Mammary microvascular endothelial cell (primary cell): Measurements from ENCODE around the gene TMEM139. TPM values are rescaled to one million over a fixed set of nuclear protein-coding genes. Genes with fewer than 3 reads are reported as not detected.

Source experiments
- total RNA-seq: library from RNA; depleted of rRNA; stranded (reverse); fragments of >200 nt; gene quantifications from 2 replicates; pipeline ENCODE4 v1.2.3, GENCODE V29; 2015

The TMEM139 gene
- total RNA-seq: not detected in 2 replicates

GRCh38 chr7:143284591-143285469, at the start of gene TMEM139:
TMEM139 (plus strand) TSS chr7:143284958; CDS start chr7:143285958, 1,000 bp downstream.

GRCh38 chr7:143263266-143264195, 21.2 kb upstream of the TMEM139 start, which contains the start of gene GSTK1:
GSTK1 (plus strand) TSS chr7:143263441; CDS start chr7:143263514, 73 bp downstream.

DNA sequence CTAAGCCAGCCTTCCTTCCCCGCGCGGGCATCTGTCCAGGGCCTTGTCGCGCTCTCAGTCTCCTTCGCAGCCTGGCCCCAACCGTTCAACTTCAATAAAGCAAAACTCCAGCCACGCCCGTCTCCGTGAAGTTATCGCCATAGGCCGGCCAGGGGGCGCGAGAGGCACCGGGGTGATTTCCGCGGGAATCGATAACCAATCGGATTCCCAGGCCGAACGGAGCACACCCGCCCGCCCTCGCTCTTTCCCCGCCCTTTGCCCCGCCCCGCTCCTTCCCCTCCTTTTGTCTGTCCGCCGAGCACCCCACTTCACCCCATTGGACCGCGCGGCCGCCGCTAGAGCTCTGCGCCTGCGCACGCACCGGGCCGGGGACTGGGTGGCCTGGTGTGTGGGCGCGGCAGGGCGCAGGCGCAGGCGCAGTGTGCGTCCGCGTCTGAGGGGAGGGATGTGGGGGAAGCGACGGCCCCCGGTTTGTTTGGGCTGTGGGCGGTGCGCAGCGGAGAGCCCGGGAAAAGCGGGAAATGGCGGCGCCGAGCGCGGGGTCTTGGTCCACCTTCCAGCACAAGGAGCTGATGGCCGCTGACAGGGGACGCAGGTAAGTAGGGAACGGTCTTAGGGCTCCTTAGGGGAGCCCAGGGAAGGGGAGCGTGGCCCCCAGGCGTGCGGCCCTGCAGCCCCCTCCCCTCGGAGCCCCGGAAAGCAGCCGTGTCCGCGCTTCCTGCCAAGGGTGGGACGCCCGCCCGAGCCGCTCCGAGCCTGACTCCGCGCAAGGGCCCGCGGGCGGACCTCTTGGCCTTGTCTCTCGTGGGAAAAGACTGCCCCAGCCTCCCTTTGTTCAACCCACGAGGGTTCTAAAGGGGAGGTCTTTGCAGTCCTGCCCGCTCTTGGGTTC, 3.4 kb downstream of the TMEM139 start, which contains the start of gene CASP2:
Gene CASP2, plus strand, starts transcription at position 417 of the 892 bp plus-strand sequence. Its CDS starts 105 bp downstream, at position 522.

DNA sequence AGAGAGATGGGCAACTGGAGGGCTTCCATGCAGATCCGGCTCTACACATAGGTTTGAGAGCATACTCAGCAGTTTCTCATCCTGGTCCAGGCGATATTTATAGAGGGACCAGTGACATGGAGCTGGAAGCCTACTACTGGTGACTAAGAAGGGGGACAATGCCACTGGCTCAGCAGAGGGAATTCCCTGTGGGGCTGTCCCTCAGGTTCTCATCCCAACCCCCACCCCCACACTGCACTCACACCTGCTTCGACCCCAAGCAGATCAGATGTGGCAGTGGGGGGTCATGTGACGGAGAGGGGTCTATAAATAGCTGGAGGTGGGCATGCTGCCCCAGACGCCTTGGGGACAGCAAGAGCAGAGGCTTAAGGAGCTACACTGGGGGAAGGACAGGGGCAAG, 31.0 kb downstream of the TMEM139 start, which contains the start of gene CLCN1:
Gene CLCN1, plus strand, starts transcription at position 336 of the 400 bp plus-strand sequence. CDS start 102 bp downstream, outside the sequence.

Other genes with a start within 250 kb of the TMEM139 start
- not detected in 2 replicates for gene OR6V1, start 232.6 kb upstream of the TMEM139 start, total RNA-seq
- gene PIP, start 152.9 kb upstream of the TMEM139 start, total RNA-seq: not detected in 2 replicates
- not detected in 2 replicates for gene TAS2R39, start 101.5 kb upstream of the TMEM139 start, total RNA-seq
- not detected in 2 replicates for gene TAS2R40, start 62.9 kb upstream of the TMEM139 start, total RNA-seq
- gene GSTK1, start 21.5 kb upstream of the TMEM139 start, total RNA-seq: 142 and 159 TPM in 2 replicates
- 13.2 and 13.4 TPM in 2 replicates for gene CASP2, start 3.4 kb downstream of the TMEM139 start, total RNA-seq
- not detected in 2 replicates for gene CLCN1, start 31.2 kb downstream of the TMEM139 start, total RNA-seq
- 0.54 and 1.2 TPM in 2 replicates for gene FAM131B, start 77.8 kb downstream of the TMEM139 start, total RNA-seq
- gene ZYX, start 96.4 kb downstream of the TMEM139 start, total RNA-seq: 244 and 257 TPM in 2 replicates
- gene EPHA1, start 123.9 kb downstream of the TMEM139 start, total RNA-seq: 0.07 TPM in 1 of 2 replicates, not detected in the other
- not detected in 2 replicates for gene TAS2R60, start 158.5 kb downstream of the TMEM139 start, total RNA-seq
- gene TAS2R41, start 192.9 kb downstream of the TMEM139 start, total RNA-seq: not detected in 2 replicates